Measurements from ENCODE around the gene PSENEN.

- TF ChIP-seq REST (IDR thresholded peaks at IDR 0.05; ENCODE audit: unreplicated experiment): no peak
- no peak for TF ChIP-seq CTCF (conservative IDR thresholded peaks at IDR 0.05; ENCODE audit: low read depth in 2 of 2)
- no peak for TF ChIP-seq EZH2phosphoT487 (IDR thresholded peaks at IDR 0.05; ENCODE audit: unreplicated experiment)
- no peak for TF ChIP-seq POLR2AphosphoS5 (IDR thresholded peaks at IDR 0.05; ENCODE audit: low read depth)
- no peak for TF ChIP-seq EZH2 (IDR thresholded peaks at IDR 0.05; ENCODE audit: low read depth, unreplicated experiment)
- TF ChIP-seq ZNF331 (CRISPR knock-in tag; IDR thresholded peaks at IDR 0.05; ENCODE audit: low read depth): no peak
- no peak for TF ChIP-seq CREB1 (CRISPR knock-in tag; IDR thresholded peaks at IDR 0.05; ENCODE audit: low read depth)
- no peak for TF ChIP-seq STAT1 (IDR thresholded peaks at IDR 0.05; ENCODE audit: unreplicated experiment)
These were observed 15.7 kb upstream of the PSENEN start for GRCh38 chr19:35729763-35730162.

All from GM23338 (cell line).